ENCODE data around the gene CDC34.

DNA sequence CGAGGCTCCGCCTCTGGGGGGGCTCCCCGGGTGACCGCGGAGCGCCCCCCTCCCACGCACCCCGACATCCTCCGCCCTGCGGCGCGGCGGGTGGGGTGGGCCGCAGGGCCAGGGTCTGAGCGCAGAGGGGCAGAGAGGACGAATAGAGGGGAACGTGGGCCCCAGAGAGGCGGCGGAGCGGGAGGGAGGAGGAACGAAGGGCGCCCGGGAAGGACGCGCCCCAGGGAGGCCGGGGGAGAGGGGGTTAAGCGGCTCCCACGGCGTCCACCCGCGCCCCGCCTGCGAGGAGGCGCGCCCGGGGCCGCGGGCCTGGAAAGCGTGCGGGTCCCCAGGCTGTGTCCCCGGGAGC is 59.2 kb downstream of the CDC34 start:
- TF ChIP-seq, protein P1, sequence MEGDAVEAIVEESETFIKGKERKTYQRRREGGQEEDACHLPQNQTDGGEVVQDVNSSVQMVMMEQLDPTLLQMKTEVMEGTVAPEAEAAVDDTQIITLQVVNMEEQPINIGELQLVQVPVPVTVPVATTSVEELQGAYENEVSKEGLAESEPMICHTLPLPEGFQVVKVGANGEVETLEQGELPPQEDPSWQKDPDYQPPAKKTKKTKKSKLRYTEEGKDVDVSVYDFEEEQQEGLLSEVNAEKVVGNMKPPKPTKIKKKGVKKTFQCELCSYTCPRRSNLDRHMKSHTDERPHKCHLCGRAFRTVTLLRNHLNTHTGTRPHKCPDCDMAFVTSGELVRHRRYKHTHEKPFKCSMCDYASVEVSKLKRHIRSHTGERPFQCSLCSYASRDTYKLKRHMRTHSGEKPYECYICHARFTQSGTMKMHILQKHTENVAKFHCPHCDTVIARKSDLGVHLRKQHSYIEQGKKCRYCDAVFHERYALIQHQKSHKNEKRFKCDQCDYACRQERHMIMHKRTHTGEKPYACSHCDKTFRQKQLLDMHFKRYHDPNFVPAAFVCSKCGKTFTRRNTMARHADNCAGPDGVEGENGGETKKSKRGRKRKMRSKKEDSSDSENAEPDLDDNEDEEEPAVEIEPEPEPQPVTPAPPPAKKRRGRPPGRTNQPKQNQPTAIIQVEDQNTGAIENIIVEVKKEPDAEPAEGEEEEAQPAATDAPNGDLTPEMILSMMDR (conservative IDR thresholded peaks at IDR 0.05) = no peak
- no peak for TF ChIP-seq EZH2 (IDR thresholded peaks at IDR 0.05; ENCODE audit: low read depth)
